Thyroid gland (tissue), 4 donors: ENCODE data around the gene DLL4.

Experiments
- CTCF ChIP-seq, 6 experiments: fragments of 200-600 bp in 3 of 6; fragments of 450-650 bp in 3 of 6; sonication (generic) in 3 of 6; IDR thresholded peaks; one replicate each; pipeline ENCODE4 v1.5.1; 2016 to 2019; ENCODE audit warnings: antibody characterized with exemption in 6 of 6, mild to moderate bottlenecking in 2 of 6, inconsistent platforms in 1 of 6, moderate library complexity in 1 of 6
- POLR2A ChIP-seq, 2 donors: fragments of 450-650 bp; IDR thresholded peaks; one replicate each; pipeline ENCODE4 v1.6.1; 2017; ENCODE audit warnings: antibody characterized with exemption in 2 of 2, mild to moderate bottlenecking in 2 of 2, moderate library complexity in 1 of 2

- TF ChIP-seq CTCF (IDR thresholded peaks at IDR 0.05): no peak
- no peak for TF ChIP-seq POLR2A (IDR thresholded peaks at IDR 0.05)
These were observed 49.4 kb downstream of the DLL4 start for GRCh38 chr15:40978562-40978961.
